Measurements from ENCODE around the gene ESRRA. TPM values are rescaled to one million over a fixed set of nuclear protein-coding genes. Genes with fewer than 3 reads are reported as not detected.
"Not testable (repeated sequence)": the region's sequence is repeated elsewhere in the genome, so short reads cannot be mapped to it uniquely, and the experiment has no call there.

Gene ESRRA
- total RNA-seq, 1 donor from 2014 or later = 42.3 TPM

DNA sequence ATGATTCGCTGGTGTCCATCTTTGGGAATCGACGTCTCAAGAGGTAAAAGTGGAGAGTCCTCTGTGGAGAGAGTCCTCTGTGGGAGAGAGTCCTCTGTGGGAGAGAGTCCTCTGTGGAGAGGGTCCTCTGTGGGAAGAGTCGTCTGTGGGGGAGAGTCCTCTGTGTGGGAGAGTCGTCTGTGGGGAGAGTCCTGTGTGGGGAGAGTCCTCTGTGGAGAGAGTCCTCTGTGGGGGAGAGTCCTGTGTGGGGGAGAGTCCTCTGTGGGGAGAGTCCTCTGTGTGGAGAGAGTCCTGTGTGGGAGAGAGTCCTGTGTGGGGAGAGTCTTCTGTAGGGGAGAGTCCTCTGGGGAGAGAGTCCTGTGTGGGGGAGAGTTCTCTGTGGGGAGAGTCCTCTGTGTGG, 15.7 kb downstream of the ESRRA start:
- peak overlapping the region; percentile 87 for H3K4me3 Mint-ChIP-seq (ENCODE audit: unreplicated experiment)
- DNase-seq (ENCODE audit: low spot score) = no peak
- H3K4me1 Mint-ChIP-seq (ENCODE audit: unreplicated experiment) = peaks cover 23% of the 10 kb centered on the region
- peaks cover 12% of the 10 kb centered on the region for H3K27me3 Mint-ChIP-seq (ENCODE audit: unreplicated experiment)
- peaks cover 23% of the 10 kb centered on the region for H3K36me3 Mint-ChIP-seq (ENCODE audit: low read depth, unreplicated experiment)
- no peaks in the 10 kb centered on the region for H3K9me3 Mint-ChIP-seq (ENCODE audit: unreplicated experiment)
- H3K27ac Mint-ChIP-seq (ENCODE audit: unreplicated experiment) = peak overlapping the region; percentile 81
- TF ChIP-seq, protein P1, sequence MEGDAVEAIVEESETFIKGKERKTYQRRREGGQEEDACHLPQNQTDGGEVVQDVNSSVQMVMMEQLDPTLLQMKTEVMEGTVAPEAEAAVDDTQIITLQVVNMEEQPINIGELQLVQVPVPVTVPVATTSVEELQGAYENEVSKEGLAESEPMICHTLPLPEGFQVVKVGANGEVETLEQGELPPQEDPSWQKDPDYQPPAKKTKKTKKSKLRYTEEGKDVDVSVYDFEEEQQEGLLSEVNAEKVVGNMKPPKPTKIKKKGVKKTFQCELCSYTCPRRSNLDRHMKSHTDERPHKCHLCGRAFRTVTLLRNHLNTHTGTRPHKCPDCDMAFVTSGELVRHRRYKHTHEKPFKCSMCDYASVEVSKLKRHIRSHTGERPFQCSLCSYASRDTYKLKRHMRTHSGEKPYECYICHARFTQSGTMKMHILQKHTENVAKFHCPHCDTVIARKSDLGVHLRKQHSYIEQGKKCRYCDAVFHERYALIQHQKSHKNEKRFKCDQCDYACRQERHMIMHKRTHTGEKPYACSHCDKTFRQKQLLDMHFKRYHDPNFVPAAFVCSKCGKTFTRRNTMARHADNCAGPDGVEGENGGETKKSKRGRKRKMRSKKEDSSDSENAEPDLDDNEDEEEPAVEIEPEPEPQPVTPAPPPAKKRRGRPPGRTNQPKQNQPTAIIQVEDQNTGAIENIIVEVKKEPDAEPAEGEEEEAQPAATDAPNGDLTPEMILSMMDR (IDR thresholded peaks at IDR 0.05; ENCODE audit: unreplicated experiment) = no peak

- Mint-ChIP-seq H3K27me3 (ENCODE audit: unreplicated experiment) (peaks cover 12% of the 10 kb centered on the region), H3K27ac (ENCODE audit: unreplicated experiment) (no peak overlapping the region)
- TF ChIP-seq, protein P1 (IDR thresholded peaks at IDR 0.05; ENCODE audit: unreplicated experiment) = no peak
These were observed 16.2 kb downstream of the ESRRA start for GRCh38 chr11:64321533-64321932.

DNA sequence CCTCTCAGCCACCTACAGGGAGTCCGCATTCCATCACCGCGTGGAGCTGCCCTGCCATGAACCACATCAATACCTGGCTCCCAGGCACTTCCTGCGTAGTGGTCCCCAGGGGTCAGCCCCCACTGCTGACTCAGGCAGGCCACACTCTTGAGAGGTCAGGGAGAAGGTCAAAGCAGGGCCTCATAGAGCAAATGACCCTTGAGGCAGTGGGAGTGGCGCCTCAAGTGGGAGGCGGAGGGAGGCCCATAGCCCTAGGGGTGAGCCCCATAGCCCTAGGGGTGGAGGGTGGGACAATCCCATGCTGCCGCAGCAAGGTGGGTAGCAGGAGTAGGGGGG, 17.6 kb downstream of the ESRRA start:
- no peak for DNase-seq (ENCODE audit: low spot score)
- Mint-ChIP-seq H3K4me3 (ENCODE audit: unreplicated experiment) (no peak overlapping the region), H3K27ac (ENCODE audit: unreplicated experiment) (no peak overlapping the region), H3K4me1 (ENCODE audit: unreplicated experiment) (peaks cover 15% of the 10 kb centered on the region), H3K9me3 (ENCODE audit: unreplicated experiment) (no peaks in the 10 kb centered on the region), H3K27me3 (ENCODE audit: unreplicated experiment) (peaks cover 12% of the 10 kb centered on the region), H3K36me3 (ENCODE audit: low read depth, unreplicated experiment) (peaks cover 18% of the 10 kb centered on the region)
- TF ChIP-seq, protein P1 (IDR thresholded peaks at IDR 0.05; ENCODE audit: unreplicated experiment) = no peak

More at GRCh38 chr11:64321533-64321932, 16.2 kb downstream of the ESRRA start:
- H3K9me3 Mint-ChIP-seq (ENCODE audit: unreplicated experiment) = no peaks in the 10 kb centered on the region
- H3K36me3 Mint-ChIP-seq (ENCODE audit: low read depth, unreplicated experiment) = peaks cover 21% of the 10 kb centered on the region
- H3K4me1 Mint-ChIP-seq (ENCODE audit: unreplicated experiment) = peaks cover 20% of the 10 kb centered on the region
- peak overlapping the region; percentile 54 for H3K4me3 Mint-ChIP-seq (ENCODE audit: unreplicated experiment)
- DNase-seq (ENCODE audit: low spot score) = no peak

GRCh38 chr11:64323373-64323772, 18.0 kb downstream of the ESRRA start:
- TF ChIP-seq, protein P1 (IDR thresholded peaks at IDR 0.05; ENCODE audit: unreplicated experiment) = no peak
- Mint-ChIP-seq H3K27me3 (ENCODE audit: unreplicated experiment) (peaks cover 12% of the 10 kb centered on the region), H3K4me3 (ENCODE audit: unreplicated experiment) (no peak overlapping the region), H3K36me3 (ENCODE audit: low read depth, unreplicated experiment) (peaks cover 18% of the 10 kb centered on the region), H3K9me3 (ENCODE audit: unreplicated experiment) (no peaks in the 10 kb centered on the region), H3K4me1 (ENCODE audit: unreplicated experiment) (peaks cover 15% of the 10 kb centered on the region), H3K27ac (ENCODE audit: unreplicated experiment) (no peak overlapping the region)
- DNase-seq (ENCODE audit: low spot score) = no peak

GRCh38 chr11:64323984-64324383, 18.7 kb downstream of the ESRRA start:
- Mint-ChIP-seq H3K36me3 (ENCODE audit: low read depth, unreplicated experiment) (peaks cover 18% of the 10 kb centered on the region), H3K4me1 (ENCODE audit: unreplicated experiment) (peaks cover 13% of the 10 kb centered on the region), H3K27ac (ENCODE audit: unreplicated experiment) (peak overlapping the region; percentile 57), H3K27me3 (ENCODE audit: unreplicated experiment) (peaks cover 11% of the 10 kb centered on the region)
- H3K9me3 Mint-ChIP-seq (ENCODE audit: unreplicated experiment); H3K4me3 Mint-ChIP-seq (ENCODE audit: unreplicated experiment); DNase-seq (ENCODE audit: low spot score): not testable (repeated sequence)
